ENCODE results near the gene SPC24. TPM values are rescaled to one million over a fixed set of nuclear protein-coding genes. Genes with fewer than 3 reads are reported as not detected.

Gene SPC24
- total RNA-seq, 2 donors from 2014 or later, result 35.4 to 50.0 TPM

DNA sequence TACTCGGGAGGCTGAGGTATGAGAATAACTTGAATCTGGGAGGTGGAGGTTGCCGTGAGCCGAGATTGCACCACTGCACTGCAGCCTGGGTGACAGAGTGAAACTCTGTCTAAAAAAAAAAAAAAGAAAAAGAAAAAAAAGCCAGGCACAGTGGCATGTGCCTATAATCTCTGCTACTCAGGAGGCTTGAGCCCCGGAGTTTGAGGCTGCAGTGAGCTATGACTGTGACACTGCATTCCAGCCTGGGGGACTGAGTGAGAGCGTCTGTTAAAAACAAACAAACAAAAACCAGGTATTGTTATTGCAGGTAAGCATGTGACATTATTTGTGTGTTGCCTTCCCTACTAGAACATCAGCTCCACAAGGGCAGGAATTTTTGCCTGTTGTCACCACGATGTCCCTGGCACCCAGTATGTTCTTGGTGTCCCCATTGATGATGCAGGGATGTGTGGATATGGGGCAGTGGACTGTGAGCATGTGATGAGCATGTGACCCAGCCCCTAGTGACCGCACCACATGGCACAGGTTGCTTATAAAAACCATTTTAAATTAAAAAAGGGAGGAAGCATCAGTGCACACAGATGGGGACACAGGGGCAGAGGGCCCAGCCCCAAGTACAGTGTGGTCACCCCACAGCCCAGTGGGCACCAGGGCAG is 43.3 kb upstream of the SPC24 start:
- WGBS, 2 experiments (ENCODE audit: insufficient coverage in 1 of 2, insufficient read length in 1 of 2), result 87 to 96% methylated on average over 5 to 7 of the region's 7 CpGs

DNA sequence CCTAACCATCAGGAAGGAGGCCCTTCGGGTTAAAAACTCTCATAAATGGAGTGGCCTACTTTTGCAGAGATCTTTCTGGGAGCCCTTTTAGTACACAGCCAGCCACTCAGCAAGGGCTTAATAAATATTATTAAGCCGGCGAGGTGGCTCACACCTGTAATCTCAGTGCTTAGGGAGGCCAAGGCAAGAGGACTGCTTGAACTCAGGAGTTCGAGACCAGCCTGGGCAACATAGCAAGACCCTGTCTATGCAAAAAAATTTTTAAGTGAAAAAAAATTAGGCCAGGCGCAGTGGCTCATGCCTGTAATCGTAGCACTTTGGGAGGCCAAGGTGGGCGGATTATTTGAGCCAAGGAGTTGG is 42.6 kb upstream of the SPC24 start:
- Histone ChIP-seq H3K27me3 (ENCODE audit: control insufficient read depth, insufficient read depth, low read length, poor library complexity, severe bottlenecking) (no peaks in the 10 kb centered on the region), H3K4me1 (ENCODE audit: control insufficient read depth, insufficient read depth, low read length) (no peaks in the 10 kb centered on the region), H3K36me3 (ENCODE audit: control insufficient read depth, insufficient read depth, low read length) (no peaks in the 10 kb centered on the region), H3K9me3 (ENCODE audit: control insufficient read depth, low read length) (no peaks in the 10 kb centered on the region), H3K9ac (ENCODE audit: extremely low read depth, low read length, poor library complexity, severe bottlenecking) (peak overlapping the region; percentile 44), H3K4me3 (ENCODE audit: low read length) (peak overlapping the region; percentile 68), H3K27ac (ENCODE audit: low read depth, low read length) (no peak overlapping the region)
- peaks cover 7% of the 10 kb centered on the region for H3K4me1 Mint-ChIP-seq
- H3K27me3 Mint-ChIP-seq (ENCODE audit: insufficient read depth), result no peaks in the 10 kb centered on the region
- no peaks in the 10 kb centered on the region for H3K9me3 Mint-ChIP-seq
- H3K27ac Mint-ChIP-seq, result peak overlapping the region; percentile 96
- WGBS, 2 experiments (ENCODE audit: insufficient coverage in 1 of 2, insufficient read length in 1 of 2), result 81 to 85% methylated on average over 5 to 7 of the region's 7 CpGs
- H3K4me3 Mint-ChIP-seq, result peak overlapping the region; percentile 75
- TF ChIP-seq, protein P1, sequence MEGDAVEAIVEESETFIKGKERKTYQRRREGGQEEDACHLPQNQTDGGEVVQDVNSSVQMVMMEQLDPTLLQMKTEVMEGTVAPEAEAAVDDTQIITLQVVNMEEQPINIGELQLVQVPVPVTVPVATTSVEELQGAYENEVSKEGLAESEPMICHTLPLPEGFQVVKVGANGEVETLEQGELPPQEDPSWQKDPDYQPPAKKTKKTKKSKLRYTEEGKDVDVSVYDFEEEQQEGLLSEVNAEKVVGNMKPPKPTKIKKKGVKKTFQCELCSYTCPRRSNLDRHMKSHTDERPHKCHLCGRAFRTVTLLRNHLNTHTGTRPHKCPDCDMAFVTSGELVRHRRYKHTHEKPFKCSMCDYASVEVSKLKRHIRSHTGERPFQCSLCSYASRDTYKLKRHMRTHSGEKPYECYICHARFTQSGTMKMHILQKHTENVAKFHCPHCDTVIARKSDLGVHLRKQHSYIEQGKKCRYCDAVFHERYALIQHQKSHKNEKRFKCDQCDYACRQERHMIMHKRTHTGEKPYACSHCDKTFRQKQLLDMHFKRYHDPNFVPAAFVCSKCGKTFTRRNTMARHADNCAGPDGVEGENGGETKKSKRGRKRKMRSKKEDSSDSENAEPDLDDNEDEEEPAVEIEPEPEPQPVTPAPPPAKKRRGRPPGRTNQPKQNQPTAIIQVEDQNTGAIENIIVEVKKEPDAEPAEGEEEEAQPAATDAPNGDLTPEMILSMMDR (conservative IDR thresholded peaks at IDR 0.05), result no peak
- DNase-seq, result no peak
- peaks cover 7% of the 10 kb centered on the region for H3K36me3 Mint-ChIP-seq (ENCODE audit: low read depth)

More for the DNA sequence above, 43.3 kb upstream of the SPC24 start:
- H3K27ac ChIP-seq (ENCODE audit: low read depth, low read length), result no peak overlapping the region
- TF ChIP-seq, protein P1 (conservative IDR thresholded peaks at IDR 0.05), result no peak
- no peak overlapping the region for H3K4me3 ChIP-seq (ENCODE audit: low read length)
- H3K27me3 Mint-ChIP-seq (ENCODE audit: insufficient read depth), result no peaks in the 10 kb centered on the region
- H3K27ac Mint-ChIP-seq, result peak overlapping the region; percentile 84
- H3K9ac ChIP-seq (ENCODE audit: extremely low read depth, low read length, poor library complexity, severe bottlenecking), result no peak overlapping the region
- H3K36me3 Mint-ChIP-seq (ENCODE audit: low read depth), result peaks cover 7% of the 10 kb centered on the region
- no peaks in the 10 kb centered on the region for H3K27me3 ChIP-seq (ENCODE audit: control insufficient read depth, insufficient read depth, low read length, poor library complexity, severe bottlenecking)
- H3K9me3 Mint-ChIP-seq, result no peaks in the 10 kb centered on the region
- H3K4me3 Mint-ChIP-seq, result peak overlapping the region; percentile 75
- no peaks in the 10 kb centered on the region for H3K36me3 ChIP-seq (ENCODE audit: control insufficient read depth, insufficient read depth, low read length)
- H3K4me1 ChIP-seq (ENCODE audit: control insufficient read depth, insufficient read depth, low read length), result no peaks in the 10 kb centered on the region
- no peaks in the 10 kb centered on the region for H3K9me3 ChIP-seq (ENCODE audit: control insufficient read depth, low read length)
- peak; percentile 67 for DNase-seq
- peaks cover 7% of the 10 kb centered on the region for H3K4me1 Mint-ChIP-seq

DNA sequence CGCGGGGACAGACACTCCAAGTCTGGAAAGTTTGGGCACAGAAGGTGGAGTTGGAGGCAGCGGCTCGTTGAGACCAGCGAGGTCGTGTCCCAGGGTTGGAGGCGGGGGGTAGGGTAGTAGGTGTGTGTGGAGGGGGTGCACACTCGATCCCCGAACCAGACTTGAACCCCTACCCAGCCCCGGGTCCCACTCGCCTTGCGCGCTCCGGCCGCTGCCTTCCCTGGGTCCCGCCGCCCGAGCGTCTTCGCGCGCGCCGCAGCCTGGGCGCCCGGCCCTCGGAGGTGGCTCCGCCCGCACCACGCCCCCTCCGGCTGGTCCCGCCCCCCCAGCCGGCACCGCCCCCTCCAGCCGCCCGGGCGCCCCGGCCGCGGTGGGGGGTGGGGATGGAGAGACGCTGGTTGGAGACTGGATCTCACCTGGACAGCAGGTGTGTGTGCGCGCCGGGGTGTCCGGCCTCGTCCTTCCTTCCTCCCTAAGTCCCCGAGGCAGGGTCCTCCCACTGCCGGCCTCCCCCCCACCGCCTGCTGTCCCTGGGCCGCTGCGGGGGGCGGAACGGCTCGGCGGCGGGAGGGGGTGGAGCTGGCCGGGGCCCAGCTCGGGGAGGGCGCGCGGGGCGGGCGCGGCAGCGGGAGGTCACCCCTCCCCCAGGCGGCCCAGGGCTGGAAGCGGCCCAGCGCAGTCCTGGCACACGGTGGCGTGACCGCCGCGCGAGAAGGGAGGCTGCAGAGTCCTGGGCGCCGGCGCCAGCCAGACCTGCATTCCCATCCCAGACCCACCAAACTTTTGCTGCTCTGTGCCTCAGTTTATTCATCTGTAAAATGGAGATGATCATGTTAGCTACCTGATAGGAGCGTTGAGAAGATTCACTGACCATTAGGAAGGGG is 42.0 kb upstream of the SPC24 start, which contains the start of gene KANK2:
KANK2 (minus strand) TSS at position 255 of the 884 bp plus-strand sequence. CDS start 3,034 bp downstream, outside the sequence.
- H3K4me3 ChIP-seq (ENCODE audit: low read length), result peak within 1 kb of the TSS; percentile 89
- H3K9me3 ChIP-seq (ENCODE audit: control insufficient read depth, low read length), result no peaks in the 10 kb centered on the region
- Mint-ChIP-seq H3K27me3 (ENCODE audit: insufficient read depth) (no peaks in the 10 kb centered on the region), H3K9me3 (no peaks in the 10 kb centered on the region), H3K27ac (peak within 1 kb of the TSS; percentile 96), H3K36me3 (ENCODE audit: low read depth) (peaks cover 10% of the 10 kb centered on the region), H3K4me1 (peaks cover 7% of the 10 kb centered on the region), H3K4me3 (peak within 1 kb of the TSS; percentile 75)
- no peaks in the 10 kb centered on the region for H3K36me3 ChIP-seq (ENCODE audit: control insufficient read depth, insufficient read depth, low read length)
- DNase-seq, result peak; percentile 97
- no peaks in the 10 kb centered on the region for H3K27me3 ChIP-seq (ENCODE audit: control insufficient read depth, insufficient read depth, low read length, poor library complexity, severe bottlenecking)
- no peak within 1 kb of the TSS for H3K27ac ChIP-seq (ENCODE audit: low read depth, low read length)
- H3K9ac ChIP-seq (ENCODE audit: extremely low read depth, low read length, poor library complexity, severe bottlenecking), result peak within 1 kb of the TSS; percentile 72
- H3K4me1 ChIP-seq (ENCODE audit: control insufficient read depth, insufficient read depth, low read length), result no peaks in the 10 kb centered on the region
- WGBS, 2 experiments (ENCODE audit: insufficient coverage in 1 of 2, insufficient read length in 1 of 2), result 2 to 17% methylated on average over 22 to 76 of the region's 78 CpGs
- TF ChIP-seq, protein P1 (conservative IDR thresholded peaks at IDR 0.05), result peak; percentile 41
